Measurements from ENCODE around the gene SPRING1. TPM values are rescaled to one million over a fixed set of nuclear protein-coding genes. Genes with fewer than 3 reads are reported as not detected.

SPRING1 gene
- total and polyA plus RNA-seq, 2 of the 4 experiments (the other 2 are of a cell fraction), result 12.4 to 14.0 TPM

DNA sequence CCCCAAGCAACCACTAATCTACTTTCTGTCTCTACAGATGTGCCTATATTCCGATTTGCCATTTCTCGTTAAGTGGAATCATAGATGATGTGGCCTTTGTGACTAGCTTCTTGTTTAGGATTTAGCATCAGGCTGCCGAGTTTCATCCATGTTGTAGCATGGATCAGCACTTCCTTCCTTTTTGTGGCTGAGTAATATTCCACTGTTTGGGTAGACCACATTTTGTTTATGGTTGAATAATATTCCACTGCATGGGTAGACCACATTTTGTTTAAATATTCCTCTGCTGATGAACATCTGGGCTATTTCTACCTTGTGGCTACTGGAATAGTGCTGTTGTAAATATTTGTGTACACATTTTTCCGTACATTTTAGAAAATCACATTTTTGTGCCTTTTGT is 36.4 kb downstream of the SPRING1 start:
- no peak overlapping the region for H3K23ac ChIP-seq (ENCODE audit: low read depth, low read length)
- H3K56ac ChIP-seq (ENCODE audit: extremely low read depth, insufficient read depth, low read length), result no peak overlapping the region
- H4K20me1 ChIP-seq (ENCODE audit: insufficient read depth, low read length), result no peaks in the 10 kb centered on the region
- no CpG with 5 or more reads among the region's 4 CpGs for WGBS, 2 experiments (ENCODE audit: extremely low coverage in 2 of 2, insufficient read length in 1 of 2)
- no peak for ATAC-seq (ENCODE audit: low read depth)
- H3K14ac ChIP-seq (replicated peaks; ENCODE audit: low read depth, low read length), result no peak overlapping the region
- no peaks in the 10 kb centered on the region for H3K79me1 ChIP-seq (ENCODE audit: low read depth in 1 of 2, low read length in 2 of 2)
- H3K4me2 ChIP-seq (ENCODE audit: low read depth, low read length), result no peak overlapping the region
- H2BK5ac ChIP-seq (ENCODE audit: low read depth, low read length, poor library complexity, severe bottlenecking), result no peak overlapping the region
- in situ Hi-C loops (cut with MboI; ENCODE audit: low sequenced_read_pairs), result loop anchor here (5.0 kb wide), 1 partner anchor 416 kb away; no protein-coding TSS in a partner anchor
- intact Hi-C loops (cut with micrococcal nuclease), result loop anchor here (2.0 to 10.0 kb wide), 3 partner anchors 453 to 1136 kb away; no protein-coding TSS in a partner anchor
- ChIA-PET CTCF (interaction anchor here (0.5 kb wide), 1 partner anchor 709 kb away, joined by 3 read pairs; no protein-coding TSS in a partner anchor), POLR2A (ENCODE audit: unreplicated experiment) (no interaction called here)
- no peak overlapping the region for H3K4ac ChIP-seq (ENCODE audit: low read depth, low read length)
- no peak overlapping the region for H3K4me3 ChIP-seq (ENCODE audit: insufficient read depth, low read depth, low read length)
- no peak overlapping the region for H4K91ac ChIP-seq (ENCODE audit: insufficient read depth, low read depth, low read length)
- no peak for TF ChIP-seq CHD1 (IDR thresholded peaks at IDR 0.05; ENCODE audit: low read depth, low read length)
- TF ChIP-seq MAZ (IDR thresholded peaks at IDR 0.05; ENCODE audit: borderline replicate concordance, low read depth, low read length), result no peak
- TF ChIP-seq BHLHE40 (IDR thresholded peaks at IDR 0.05; ENCODE audit: low read depth, low read length), result no peak
- no peak for TF ChIP-seq USF2 (IDR thresholded peaks at IDR 0.05; ENCODE audit: low read depth, low read length)
- TF ChIP-seq MAFK (IDR thresholded peaks at IDR 0.05; ENCODE audit: low read depth, low read length), result no peak
- TF ChIP-seq RFX5 (IDR thresholded peaks at IDR 0.05; ENCODE audit: low read depth, low read length), result no peak
- TF ChIP-seq, protein P1, sequence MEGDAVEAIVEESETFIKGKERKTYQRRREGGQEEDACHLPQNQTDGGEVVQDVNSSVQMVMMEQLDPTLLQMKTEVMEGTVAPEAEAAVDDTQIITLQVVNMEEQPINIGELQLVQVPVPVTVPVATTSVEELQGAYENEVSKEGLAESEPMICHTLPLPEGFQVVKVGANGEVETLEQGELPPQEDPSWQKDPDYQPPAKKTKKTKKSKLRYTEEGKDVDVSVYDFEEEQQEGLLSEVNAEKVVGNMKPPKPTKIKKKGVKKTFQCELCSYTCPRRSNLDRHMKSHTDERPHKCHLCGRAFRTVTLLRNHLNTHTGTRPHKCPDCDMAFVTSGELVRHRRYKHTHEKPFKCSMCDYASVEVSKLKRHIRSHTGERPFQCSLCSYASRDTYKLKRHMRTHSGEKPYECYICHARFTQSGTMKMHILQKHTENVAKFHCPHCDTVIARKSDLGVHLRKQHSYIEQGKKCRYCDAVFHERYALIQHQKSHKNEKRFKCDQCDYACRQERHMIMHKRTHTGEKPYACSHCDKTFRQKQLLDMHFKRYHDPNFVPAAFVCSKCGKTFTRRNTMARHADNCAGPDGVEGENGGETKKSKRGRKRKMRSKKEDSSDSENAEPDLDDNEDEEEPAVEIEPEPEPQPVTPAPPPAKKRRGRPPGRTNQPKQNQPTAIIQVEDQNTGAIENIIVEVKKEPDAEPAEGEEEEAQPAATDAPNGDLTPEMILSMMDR (conservative IDR thresholded peaks at IDR 0.05; ENCODE audit: low read depth, low read length), result no peak
- TF ChIP-seq MXI1 (IDR thresholded peaks at IDR 0.05; ENCODE audit: borderline replicate concordance, low read depth, low read length), result no peak
- TF ChIP-seq CEBPB (IDR thresholded peaks at IDR 0.05; ENCODE audit: low read depth, low read length), result no peak
- no peak for TF ChIP-seq RAD21 (IDR thresholded peaks at IDR 0.05; ENCODE audit: low read length)
- DNase-seq, result no peak
- H4K8ac ChIP-seq (ENCODE audit: low read depth in 2 of 2, low read length in 2 of 2), result no peak overlapping the region
- H2BK120ac ChIP-seq (ENCODE audit: low read depth, low read length), result no peak overlapping the region
- H3K9ac ChIP-seq (ENCODE audit: low read depth, low read length), result no peak overlapping the region
- BruUV-seq (replicated peaks), result no TSS peak
- no peak overlapping the region for H3K27ac ChIP-seq (ENCODE audit: insufficient read depth, low read length)
- no peaks in the 10 kb centered on the region for H3K36me3 ChIP-seq (ENCODE audit: control insufficient read depth, insufficient read depth, low read length)
- no peak overlapping the region for H3K18ac ChIP-seq (ENCODE audit: low read depth, low read length)
- no peaks in the 10 kb centered on the region for H3K9me3 ChIP-seq (ENCODE audit: control insufficient read depth, insufficient read depth, low read length)
- H2AK9ac ChIP-seq (replicated peaks; ENCODE audit: low read depth, low read length, poor library complexity), result no peak overlapping the region
- H2BK15ac ChIP-seq (ENCODE audit: low read depth, low read length), result no peak overlapping the region
- H3K4me1 ChIP-seq (ENCODE audit: control insufficient read depth, insufficient read depth, low read length), result no peaks in the 10 kb centered on the region
- H4K5ac ChIP-seq (ENCODE audit: low read depth, low read length), result no peak overlapping the region
- no peak overlapping the region for H2AK5ac ChIP-seq (ENCODE audit: low read depth, low read length)
- H2AFZ ChIP-seq (replicated peaks; ENCODE audit: low read length, poor library complexity), result no peak overlapping the region
- H2BK20ac ChIP-seq (ENCODE audit: low read depth, low read length), result no peak overlapping the region
- H3K27me3 ChIP-seq (ENCODE audit: control insufficient read depth, insufficient read depth, low read length), result peaks cover 8% of the 10 kb centered on the region
- H3K9me1 ChIP-seq (ENCODE audit: insufficient read depth, low read length), result no peaks in the 10 kb centered on the region
- dilution Hi-C loops (cut with HindIII; ENCODE audit: low sequenced_read_pairs, unreplicated experiment), result no loop called here
